AG10803 (cell line): ENCODE results near the gene HSPA6.
"Not testable (repeated sequence)": the region's sequence is repeated elsewhere in the genome, so short reads cannot be mapped to it uniquely, and the experiment has no call there.

Source experiments
- DNase-seq: peaks from one replicate; pipeline ENCODE4 v3.0.0; 2010; ENCODE audit warnings: low read depth
- H3K4me3 ChIP-seq: 2 replicates; pipeline ENCODE4 v1.5.1; 2011; ENCODE audit warnings: mild to moderate bottlenecking, low read length, control low read depth
- TF ChIP-seq, protein P1 (sequence below): conservative IDR thresholded peaks from 2 replicates; pipeline ENCODE4 v1.5.1; 2011; ENCODE audit warnings: mild to moderate bottlenecking, low read length, control low read depth, inconsistent platforms

Gene HSPA6

DNA sequence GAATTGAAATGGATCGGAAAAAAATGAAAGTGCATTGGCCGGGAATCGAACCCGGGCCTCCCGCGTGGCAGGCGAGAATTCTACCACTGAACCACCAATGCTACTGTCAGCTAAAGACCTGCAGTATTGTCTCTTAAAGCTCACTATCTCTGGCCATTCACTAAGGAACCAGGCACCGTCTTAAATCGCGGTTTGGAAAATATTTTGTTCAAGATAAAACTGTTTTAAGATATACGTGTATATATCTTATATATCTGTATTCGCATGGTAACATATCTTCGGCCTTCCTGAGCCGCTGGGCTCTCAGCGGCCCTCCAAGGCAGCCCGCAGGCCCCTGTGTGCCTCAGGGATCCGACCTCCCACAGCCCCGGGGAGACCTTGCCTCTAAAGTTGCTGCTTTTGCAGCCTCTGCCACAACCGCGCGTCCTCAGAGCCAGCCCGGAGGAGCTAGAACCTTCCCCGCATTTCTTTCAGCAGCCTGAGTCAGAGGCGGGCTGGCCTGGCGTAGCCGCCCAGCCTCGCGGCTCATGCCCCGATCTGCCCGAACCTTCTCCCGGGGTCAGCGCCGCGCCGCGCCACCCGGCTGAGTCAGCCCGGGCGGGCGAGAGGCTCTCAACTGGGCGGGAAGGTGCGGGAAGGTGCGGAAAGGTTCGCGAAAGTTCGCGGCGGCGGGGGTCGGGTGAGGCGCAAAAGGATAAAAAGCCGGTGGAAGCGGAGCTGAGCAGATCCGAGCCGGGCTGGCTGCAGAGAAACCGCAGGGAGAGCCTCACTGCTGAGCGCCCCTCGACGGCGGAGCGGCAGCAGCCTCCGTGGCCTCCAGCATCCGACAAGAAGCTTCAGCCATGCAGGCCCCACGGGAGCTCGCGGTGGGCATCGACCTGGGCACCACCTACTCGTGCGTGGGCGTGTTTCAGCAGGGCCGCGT is at the start of gene HSPA6:
HSPA6 (plus strand) TSS at position 724 of the 925 bp plus-strand sequence; CDS start at position 843, 119 bp downstream.
- peak; percentile 72 for DNase-seq
- H3K4me3 ChIP-seq, result peak within 1 kb of the TSS; percentile 68

DNA sequence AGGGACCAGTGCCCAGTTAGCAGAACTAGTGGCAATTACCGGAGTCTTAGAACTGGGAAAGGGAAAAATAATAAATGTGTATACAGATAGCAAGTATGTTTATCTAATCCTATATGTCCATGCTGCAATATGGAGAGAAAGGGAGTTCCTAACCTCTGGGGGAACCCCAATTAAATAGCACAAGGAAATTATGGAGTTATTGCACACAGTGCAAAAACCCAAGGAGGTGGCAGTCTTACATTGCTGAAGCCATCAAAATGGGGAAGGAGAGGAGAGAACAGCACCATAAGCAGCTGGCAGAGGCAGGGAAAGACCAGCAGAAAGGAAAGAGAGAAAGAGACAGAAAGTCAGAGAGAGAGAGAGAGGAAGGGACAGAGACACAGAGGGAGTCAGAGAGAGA is 46.6 kb upstream of the HSPA6 start:
- H3K4me3 ChIP-seq, DNase-seq: not testable (repeated sequence)

DNA sequence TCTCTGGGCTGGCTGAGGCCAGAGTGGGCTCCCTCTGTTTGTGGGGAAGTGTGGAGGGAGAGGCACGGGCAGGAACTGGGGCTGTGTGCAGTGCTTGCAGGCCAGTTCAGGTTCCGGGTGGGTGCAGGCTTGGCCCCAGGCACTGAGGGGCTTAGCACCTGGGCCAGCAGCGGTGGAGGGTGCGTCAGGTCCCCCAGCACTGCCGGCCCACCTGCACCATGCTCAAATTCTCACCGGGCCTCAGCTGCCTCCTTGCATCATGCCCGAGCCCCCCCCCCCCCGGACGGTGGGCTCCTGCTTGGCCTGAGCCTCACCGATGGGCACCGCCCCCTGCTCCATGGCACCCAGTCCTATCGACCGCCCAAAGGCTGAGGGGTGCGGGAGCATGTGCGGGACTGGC is 45.4 kb upstream of the HSPA6 start:
- TF ChIP-seq, protein P1, sequence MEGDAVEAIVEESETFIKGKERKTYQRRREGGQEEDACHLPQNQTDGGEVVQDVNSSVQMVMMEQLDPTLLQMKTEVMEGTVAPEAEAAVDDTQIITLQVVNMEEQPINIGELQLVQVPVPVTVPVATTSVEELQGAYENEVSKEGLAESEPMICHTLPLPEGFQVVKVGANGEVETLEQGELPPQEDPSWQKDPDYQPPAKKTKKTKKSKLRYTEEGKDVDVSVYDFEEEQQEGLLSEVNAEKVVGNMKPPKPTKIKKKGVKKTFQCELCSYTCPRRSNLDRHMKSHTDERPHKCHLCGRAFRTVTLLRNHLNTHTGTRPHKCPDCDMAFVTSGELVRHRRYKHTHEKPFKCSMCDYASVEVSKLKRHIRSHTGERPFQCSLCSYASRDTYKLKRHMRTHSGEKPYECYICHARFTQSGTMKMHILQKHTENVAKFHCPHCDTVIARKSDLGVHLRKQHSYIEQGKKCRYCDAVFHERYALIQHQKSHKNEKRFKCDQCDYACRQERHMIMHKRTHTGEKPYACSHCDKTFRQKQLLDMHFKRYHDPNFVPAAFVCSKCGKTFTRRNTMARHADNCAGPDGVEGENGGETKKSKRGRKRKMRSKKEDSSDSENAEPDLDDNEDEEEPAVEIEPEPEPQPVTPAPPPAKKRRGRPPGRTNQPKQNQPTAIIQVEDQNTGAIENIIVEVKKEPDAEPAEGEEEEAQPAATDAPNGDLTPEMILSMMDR, result no peak
- H3K4me3 ChIP-seq, result no peak overlapping the region
- DNase-seq, result no peak

DNA sequence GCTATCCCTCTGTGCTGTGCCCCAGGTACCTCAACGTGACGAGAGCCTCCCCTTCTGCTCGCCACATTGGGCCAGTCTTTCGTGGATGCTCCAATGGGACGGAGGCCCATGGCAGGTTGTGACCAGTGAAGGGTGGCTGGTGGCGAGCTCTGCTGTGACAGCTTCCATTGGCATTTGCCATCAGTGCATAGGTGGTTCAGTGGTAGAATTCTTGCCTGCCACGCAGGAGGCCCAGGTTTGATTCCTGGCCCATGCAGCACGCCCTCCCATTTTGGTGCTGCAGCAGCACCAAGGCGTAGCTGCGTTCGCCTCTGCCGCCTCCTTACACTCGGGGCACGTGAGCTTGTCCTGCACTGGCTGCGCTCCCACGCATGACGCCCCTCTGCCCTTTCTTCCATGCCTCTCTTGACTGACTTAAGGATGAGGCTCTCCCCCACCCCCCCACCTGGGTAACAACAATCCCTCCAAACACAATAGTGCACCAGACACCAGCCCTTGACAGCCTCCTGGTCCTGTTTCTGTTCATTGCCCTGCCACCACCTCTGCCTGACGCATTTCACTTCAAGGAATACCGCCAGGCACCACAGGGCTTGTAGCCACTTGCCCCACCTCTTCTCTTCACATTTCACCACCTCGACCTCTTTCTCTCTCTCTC is 43.8 kb upstream of the HSPA6 start:
- TF ChIP-seq, protein P1, result no peak
- DNase-seq, result no peak
- no peak overlapping the region for H3K4me3 ChIP-seq

DNA sequence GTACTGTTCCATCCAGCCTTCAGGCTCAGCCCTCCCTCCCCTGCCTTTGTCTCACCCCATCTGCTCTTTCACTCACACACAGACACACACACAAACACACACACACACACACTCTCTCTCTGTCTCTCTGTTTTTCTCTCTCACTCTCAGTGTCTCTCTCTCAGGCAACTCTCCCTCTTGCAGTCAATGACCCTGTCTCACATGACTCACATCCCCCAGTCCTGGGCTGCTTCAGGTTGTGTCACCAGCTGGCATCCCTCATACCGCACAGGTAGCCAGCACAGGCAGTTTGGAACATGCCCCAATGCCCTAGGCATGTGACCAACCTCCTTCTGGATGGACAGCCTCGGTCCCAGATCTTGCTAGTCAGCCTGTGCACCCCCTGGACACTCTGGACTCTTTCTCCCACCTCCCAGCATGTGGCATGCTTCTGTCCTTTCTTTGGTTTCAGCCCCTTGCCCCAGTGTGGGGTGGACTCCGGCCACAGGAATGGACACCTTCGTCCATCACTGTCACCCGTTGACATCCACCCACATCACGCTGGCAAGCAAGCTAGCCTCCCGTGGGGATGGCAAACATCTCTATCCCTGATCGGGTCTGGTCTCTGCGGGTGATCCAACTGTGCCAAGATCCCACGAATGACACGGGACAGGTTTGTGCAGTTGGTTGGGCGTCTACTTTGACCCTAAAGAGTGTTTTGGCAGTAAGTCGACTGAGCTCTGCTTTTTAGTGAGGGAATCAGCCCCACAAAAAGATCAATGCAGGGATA is 42.5 kb upstream of the HSPA6 start:
- TF ChIP-seq, protein P1, result no peak
- no peak overlapping the region for H3K4me3 ChIP-seq
- no peak for DNase-seq

DNA sequence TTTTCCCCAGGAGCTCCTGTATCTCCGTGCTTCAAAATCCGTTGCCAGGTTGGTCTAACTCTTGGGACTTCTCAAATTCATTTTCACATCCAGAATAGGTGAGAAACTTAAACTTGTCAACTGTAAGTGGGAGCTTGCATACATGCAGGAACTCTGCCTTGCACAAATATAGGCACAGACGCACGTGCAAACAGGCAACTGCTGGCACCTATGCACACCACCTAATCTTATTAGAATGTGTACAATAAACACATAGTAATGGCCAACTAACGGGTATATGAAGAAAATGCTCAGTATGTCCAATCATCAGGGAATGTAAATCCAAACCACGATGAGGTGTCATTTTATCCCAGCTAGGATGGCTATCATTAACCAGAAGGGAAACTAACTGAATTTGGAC is 41.7 kb upstream of the HSPA6 start:
- no peak for DNase-seq
- no peak overlapping the region for H3K4me3 ChIP-seq
- TF ChIP-seq, protein P1, result no peak

DNA sequence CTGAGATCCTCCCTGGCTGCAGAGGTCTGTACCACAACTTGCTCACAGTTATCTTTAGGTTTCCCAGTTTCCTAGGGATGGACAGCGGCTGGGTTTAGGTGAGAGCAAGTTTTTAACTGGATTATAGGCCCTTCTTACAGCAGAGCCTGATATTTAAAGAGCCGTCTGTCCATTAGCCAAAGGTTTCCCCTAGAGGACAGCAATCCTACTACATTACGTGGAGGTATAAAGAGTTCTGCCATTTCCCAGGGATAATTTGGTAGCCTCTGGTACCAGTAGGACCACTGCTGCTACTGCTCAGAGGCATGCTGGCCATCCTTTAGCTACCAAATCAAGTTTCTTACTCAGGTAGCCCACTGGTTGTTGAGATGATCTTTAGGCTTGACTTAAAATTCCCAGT is 41.0 kb upstream of the HSPA6 start:
- no peak overlapping the region for H3K4me3 ChIP-seq
- no peak for DNase-seq
- TF ChIP-seq, protein P1, result no peak
